ENCODE data around the gene EPS15.

- TF ChIP-seq POLR2AphosphoS5 (IDR thresholded peaks at IDR 0.05; ENCODE audit: low read depth) (no peak), CTCF (conservative IDR thresholded peaks at IDR 0.05; ENCODE audit: low read depth in 2 of 2) (no peak), JUNB (IDR thresholded peaks at IDR 0.05; ENCODE audit: unreplicated experiment) (no peak), EZH2phosphoT487 (IDR thresholded peaks at IDR 0.05; ENCODE audit: unreplicated experiment) (no peak)
Measured at GRCh38 chr1:51435878-51436277, 83.2 kb downstream of the EPS15 start.
